GM21717 (cell line): ENCODE data around the gene UBR1.

ENCODE experiments used
- ATAC-seq: cut with Tn5 transposase; IDR thresholded peaks from one replicate; pipeline ENCODE4 v1.9.1; 2021; ENCODE audit warnings: mild to moderate bottlenecking, moderate library complexity; ENCODE audit not compliant: unreplicated experiment

Gene UBR1

GRCh38 chr15:43111354-43111753 is 5.5 kb upstream of the UBR1 start:
- no peak for ATAC-seq

DNA sequence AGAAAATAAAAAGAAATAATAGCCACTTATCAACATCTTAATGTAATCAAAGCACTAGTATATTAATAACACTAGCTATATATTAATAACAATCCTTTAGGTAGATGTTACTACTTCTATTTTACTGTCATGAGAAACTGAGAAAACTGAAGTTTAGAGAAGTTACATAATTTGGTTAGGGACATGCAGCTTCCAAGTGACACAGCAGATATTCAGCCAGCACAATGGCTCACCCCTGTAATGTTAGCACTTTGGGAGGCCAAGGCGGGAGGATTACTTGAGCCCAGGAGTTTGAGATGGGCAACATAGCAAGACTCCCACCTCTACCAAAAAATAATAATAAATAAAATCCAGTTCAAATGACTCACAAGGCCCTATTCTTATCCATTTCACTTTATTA is 1.9 kb upstream of the UBR1 start:
- no peak for ATAC-seq

DNA sequence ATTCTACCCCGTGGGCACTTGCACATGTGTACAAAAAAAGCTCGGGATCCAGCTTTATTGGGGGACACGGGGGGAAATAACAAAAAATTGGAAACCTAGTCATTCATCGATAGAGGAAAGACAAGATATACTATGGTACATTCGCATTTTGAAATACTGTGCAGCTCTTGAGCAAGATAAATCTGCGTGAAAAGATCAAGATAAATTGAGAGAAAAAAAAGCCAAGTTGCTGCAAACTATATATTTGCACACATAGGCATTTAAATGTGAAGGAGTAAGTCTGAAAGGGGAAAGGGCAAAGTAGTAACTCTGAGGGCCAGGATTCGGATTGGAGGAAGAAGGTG is 620 bp upstream of the UBR1 start:
- ATAC-seq = no peak

DNA sequence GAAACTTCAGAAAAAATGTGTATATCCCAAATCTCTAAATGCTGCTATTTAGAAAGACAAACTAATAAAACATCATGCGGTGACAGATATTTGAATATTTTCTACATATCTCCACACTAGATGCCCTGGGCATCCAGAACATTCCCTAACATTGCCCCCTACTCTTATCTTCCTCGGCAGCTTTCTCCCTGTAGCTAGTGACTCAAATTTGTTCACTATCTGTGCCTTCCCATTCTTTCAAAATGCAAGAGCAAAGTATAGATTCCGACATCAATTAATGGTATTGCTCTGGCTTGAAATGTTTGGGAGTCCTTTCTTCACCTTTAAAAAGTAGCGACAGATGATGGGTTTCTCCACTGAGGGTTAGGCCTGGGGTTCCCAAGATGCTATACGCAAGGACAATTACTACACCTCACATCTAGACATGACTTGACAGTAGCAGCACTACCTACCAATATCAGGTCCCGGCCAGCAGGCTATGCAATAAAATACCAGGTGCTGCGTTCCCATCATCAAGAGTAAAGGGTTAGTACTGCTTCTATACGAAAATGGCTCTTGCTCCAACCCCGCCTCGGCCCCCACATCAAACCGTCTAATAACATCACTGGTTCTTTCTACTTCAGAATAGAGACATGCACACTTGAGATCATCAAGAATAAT is 631 bp downstream of the UBR1 start:
- no peak for ATAC-seq

DNA sequence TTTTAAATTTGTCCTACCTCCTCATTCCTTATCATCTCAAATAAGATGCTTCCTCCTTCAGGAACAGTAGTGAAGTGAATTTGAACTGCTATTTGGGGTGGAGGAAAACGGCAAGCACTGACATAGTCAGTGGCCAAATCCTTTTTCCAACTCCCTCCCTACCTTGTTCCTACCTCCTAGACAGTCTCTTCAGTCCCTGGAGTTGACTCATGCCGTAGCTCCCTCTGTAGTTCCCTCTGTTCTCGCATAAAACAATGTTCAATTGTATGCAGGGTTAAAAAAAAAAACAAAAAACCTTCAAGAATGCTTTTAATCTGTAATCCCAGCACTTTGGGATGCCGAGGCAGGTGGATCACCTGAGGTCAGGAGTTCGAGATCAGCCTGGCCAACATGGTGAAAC is 1.4 kb downstream of the UBR1 start:
- no peak for ATAC-seq

GRCh38 chr15:43103907-43104306 is 1.9 kb downstream of the UBR1 start:
- no peak for ATAC-seq

DNA sequence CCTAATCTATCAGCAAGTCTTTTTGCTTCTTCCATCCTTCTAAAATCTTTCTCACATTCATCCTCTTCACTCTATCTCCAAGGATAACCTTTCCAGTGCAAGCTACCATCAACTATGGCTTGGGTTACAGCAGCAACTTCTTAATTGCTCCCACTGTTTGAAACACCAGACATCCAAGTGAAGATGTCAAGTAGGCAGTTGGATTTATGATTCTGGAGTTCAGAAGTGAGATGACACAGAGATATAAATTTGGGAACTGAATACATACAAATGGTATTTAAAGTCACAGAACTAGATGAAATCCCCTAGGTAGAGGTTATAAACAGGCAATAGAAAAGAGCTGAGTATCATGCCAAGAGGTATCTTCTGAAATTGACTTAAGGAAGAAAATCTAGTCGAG is 3.7 kb downstream of the UBR1 start:
- no peak for ATAC-seq

DNA sequence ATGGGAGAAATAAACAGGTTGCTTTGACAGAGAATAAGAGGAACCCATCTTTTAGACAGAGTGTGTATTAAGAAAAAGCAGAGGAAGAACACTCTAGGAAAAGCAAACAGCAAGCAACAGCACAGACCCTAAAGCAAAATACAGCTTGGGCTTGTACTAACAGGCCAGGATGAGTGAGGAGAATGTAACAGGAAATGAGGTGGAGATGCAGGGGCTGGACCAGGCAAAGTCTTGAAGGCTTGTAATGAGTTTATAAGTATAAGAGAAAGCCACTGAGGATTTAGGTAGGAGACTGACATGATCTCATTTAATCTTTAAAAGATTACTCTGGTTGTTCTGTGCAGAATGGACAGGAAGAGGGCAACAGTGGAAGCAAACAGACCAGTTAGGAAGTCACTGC is 4.9 kb downstream of the UBR1 start:
- ATAC-seq = no peak

DNA sequence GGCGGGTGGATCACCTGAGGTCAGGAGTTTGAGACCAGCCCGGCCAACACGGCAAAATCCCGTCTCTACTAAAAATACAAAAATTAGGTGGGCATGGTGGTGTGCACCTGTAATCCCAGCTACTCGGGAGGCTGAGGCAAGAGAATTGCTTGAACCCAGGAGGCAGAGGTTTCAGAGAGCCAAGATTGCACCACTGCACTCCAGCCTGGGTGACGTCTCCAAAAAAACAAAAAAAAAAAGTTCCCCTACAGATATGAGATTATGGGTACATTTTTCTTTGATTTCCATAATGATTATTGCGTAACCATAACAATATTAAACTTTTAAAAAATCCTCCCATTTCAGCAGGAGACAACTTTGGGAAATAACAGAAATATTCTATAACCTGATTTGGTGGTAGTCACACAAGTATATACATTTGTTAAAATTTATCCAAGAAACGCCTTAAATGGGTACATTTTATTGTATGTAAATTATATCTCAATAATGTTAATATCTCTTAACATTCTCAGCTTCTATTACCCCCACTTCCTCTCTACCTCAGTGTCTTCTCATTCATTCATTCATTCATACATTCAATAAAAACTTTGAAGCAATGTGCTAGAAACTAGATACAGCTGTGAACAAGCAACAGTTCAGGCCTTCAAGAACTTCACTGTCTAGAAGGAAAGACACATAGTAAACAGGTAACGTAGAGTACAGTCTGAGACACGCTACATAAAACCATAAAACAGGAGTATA is 6.6 kb downstream of the UBR1 start:
- no peak for ATAC-seq

DNA sequence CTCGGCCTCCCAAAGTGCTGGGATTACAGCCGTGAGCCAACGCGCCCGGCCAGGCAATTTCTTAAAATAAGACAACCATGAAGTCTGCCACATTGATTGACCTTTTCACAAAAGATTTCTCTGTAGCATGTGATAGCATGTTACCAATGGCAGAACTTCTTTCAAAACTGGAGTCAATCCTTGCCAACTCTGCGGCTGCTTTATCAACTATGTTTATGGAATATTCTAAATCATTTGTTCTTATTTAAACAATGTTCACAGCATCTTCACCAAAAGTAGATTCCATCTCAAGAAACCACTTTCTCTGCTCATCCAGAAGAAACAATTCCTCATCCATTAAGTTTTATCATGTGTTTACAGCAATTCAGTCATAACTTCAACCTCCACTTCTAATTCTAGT is 9.4 kb downstream of the UBR1 start:
- ATAC-seq = no peak

DNA sequence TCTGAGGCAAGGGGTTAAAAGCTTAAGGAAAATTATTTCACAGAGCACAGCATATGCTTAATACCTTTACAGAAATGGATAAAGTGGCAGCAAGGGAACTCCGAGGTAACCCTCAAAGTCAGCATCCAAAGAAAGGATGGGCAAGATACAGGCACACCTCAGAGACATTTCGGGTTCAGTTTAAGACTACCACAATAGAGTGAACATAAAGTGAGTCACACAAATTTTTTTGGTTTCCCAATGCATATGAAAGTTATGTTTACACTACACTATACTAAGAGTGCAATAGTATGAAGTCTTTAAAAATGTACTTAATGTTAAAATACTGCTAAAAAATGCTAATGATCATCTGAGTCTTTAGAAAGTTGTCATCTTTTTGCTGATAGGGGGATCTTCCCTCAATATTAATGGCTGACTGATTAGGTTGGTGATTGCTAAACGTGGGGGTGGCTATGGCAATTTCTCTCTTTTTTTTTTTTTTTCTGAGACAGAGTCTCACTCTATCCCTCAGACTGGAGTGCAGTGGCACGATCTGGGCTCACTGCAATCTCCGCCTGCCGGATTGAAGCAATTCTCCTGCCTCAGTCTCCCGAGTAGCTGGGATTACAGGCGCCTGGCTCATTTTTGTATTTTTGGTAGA is 10.0 kb downstream of the UBR1 start:
- no peak for ATAC-seq

DNA sequence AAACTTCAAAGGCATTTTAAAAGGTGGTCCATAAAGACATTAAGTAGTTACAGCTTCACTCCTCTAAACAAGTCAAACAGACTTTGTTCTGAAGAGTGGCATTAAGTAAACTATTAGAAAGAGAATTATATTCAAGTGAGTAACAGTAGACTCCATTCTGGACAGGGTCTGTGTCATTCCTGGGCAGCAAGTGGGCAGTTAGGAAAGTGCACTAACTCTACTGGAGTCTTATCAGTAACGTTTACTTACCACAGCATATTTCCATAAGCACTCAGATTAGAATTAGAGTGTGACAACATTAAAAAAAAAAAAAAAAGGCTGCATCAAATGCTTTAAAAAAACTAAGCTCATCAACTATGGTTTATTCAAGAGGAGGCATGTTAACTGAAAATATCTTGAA is 10.6 kb downstream of the UBR1 start:
- no peak for ATAC-seq

DNA sequence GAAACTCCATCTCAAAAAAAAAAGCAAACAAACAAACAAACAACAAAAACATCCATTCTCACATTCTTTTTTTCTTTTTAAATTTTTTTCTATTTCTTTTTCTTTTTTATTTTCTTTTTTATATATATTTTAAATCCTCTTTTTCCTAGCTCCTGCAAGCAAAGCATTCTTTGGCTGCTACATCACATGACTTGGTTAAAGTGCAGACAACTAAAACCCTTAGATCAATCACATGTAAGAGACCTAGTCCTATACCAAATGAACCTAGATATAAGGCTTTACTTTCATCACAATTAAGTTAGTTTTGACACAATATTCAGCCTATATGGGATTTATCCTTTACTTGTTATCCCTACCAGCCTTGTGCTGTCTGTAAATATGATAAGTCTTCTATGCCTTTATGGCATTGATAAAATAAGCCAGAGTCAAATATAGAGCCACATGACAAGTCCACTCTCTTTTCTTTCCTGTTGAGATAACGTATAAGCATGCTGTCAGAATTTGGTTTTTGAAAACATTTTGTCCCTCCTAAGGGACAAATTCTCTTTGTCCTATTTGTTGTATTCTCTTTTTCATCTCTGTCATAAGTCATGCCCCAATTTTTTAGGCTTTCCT is 11.3 kb downstream of the UBR1 start:
- ATAC-seq = no peak

- ATAC-seq = no peak
Observed at GRCh38 chr15:43093026-43093425, 12.8 kb downstream of the UBR1 start.

DNA sequence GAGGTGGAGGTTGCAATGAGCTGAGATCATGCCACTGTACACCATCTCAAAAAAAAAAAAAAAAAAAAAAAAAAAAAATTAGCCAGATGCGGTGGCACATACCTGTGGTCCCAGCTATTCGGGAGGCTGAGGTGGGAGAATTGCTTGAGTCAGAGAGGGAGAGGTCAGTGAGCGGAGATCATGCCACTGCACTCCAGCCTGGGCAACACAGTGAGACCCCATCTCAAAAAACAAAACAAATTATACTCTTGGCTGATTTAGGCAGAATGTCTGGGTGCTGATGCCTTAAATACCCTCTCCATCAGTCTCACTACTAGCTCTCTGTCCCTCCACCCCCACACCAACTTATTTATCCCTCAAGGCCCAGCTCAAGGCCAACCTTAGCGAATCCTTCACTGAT is 14.0 kb downstream of the UBR1 start:
- no peak for ATAC-seq

- no peak for ATAC-seq
Observed at GRCh38 chr15:43086551-43086950, 19.3 kb downstream of the UBR1 start.

DNA sequence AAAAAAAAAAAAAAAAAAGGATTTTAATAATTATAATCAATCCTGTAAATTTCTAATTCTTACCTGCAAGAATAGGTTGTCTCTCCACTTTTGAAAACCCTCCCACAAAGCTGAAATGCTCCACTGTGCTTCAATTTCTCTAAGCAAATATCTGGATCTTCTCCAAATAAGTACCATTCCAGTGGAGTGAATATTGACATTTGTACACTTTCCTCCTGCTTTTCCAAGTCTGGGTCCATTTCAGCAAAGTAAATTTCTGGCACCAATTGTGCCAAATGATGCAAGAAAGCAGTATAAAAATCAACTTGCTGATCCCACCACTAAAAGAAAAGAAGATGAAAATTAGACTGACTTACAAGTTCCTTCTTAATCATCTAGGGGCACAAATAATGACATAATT is 19.9 kb downstream of the UBR1 start:
- no peak for ATAC-seq

GRCh38 chr15:43082509-43082908 is 23.3 kb downstream of the UBR1 start:
- ATAC-seq = no peak

DNA sequence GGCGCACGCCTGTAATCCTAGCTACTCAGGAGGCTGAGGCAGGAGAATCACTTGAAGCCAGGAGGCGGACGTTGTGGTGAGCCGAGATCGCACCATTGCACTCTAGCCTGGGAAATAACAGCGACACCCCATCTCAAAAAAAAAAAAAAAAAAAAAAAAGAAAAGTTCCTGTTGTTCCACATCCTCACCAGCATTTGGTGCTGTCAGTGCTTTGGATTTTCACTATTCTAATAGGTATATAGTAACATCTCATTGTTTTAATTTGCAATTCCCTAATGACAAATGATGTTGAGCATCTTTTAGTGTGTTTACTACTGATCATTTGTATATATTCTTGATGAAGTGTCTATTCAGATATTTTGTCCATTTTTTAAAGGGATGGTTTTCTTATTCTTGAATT is 24.6 kb downstream of the UBR1 start:
- no peak for ATAC-seq

GRCh38 chr15:43071451-43071850 is 34.4 kb downstream of the UBR1 start:
- no peak for ATAC-seq

- no peak for ATAC-seq
Observed at GRCh38 chr15:43070893-43071292, 34.9 kb downstream of the UBR1 start.

DNA sequence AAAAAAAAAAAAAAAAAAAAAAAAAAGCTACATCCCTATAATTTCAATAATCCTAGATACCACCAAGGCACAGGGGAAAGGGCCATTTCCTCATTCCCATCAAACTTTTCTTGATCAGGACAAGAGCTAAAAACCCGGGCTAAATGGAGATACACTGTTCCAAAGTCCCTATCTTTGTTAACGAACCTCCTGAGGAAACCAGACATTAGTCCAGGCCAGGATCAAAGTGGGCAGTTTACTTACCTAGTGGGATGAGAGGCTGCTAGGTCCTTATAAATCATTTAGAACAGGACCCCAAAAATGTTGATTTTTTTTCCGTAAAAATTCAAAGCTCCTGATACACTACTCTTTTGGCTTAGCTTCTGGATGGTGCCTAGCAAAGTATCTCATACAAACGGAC is 35.6 kb downstream of the UBR1 start:
- ATAC-seq = no peak
